ENCODE results near the gene PPP2R2C. TPM values are rescaled to one million over a fixed set of nuclear protein-coding genes. Genes with fewer than 3 reads are reported as not detected.

Gene PPP2R2C
- total and polyA plus RNA-seq, 2 donors (not counting 1 experiment from before 2014, with no cell fraction given), result 0.10 to 0.17 TPM

GRCh38 chr4:6423575-6423974 lies 48.8 kb downstream of the PPP2R2C start:
- Histone ChIP-seq H3K9ac (ENCODE audit: insufficient read depth, low read length) (no peak overlapping the region), H3K4me3 (replicated peaks in 1 of 4; ENCODE audit: control extremely low read depth in 1 of 4, insufficient read depth in 1 of 4, low read depth in 3 of 4, low read length in 4 of 4) (no peak overlapping the region), H3K79me2 (ENCODE audit: control insufficient read depth, insufficient read depth, low read length) (no peaks in the 10 kb centered on the region), H3K27ac (ENCODE audit: insufficient read depth, low read length) (no peak overlapping the region), H3K4me2 (ENCODE audit: extremely low read depth, insufficient read depth, low read length) (no peak overlapping the region), H2AFZ (ENCODE audit: low read length) (no peak overlapping the region), H3K27me3 (ENCODE audit: control insufficient read depth, insufficient read depth, low read length) (no peaks in the 10 kb centered on the region), H3K9me3 (ENCODE audit: control insufficient read depth, insufficient read depth, low read depth, low read length) (no peaks in the 10 kb centered on the region), H4K20me1 (ENCODE audit: control insufficient read depth, extremely low read depth, insufficient read depth, low read length) (no peaks in the 10 kb centered on the region), H3K36me3 (ENCODE audit: control insufficient read depth, insufficient read depth, low read length) (no peaks in the 10 kb centered on the region), H3K4me1 (ENCODE audit: control insufficient read depth, extremely low read depth, insufficient read depth, low read length) (no peaks in the 10 kb centered on the region)
- DNase-seq (ENCODE audit: low read depth in 2 of 2), result no peak
- TF ChIP-seq CTCF (conservative IDR thresholded peaks at IDR 0.05 in 1 of 2, IDR thresholded peaks at IDR 0.05 in 1 of 2; ENCODE audit: low read depth in 1 of 2, low read length in 2 of 2) (no peak), EZH2 (IDR thresholded peaks at IDR 0.05; ENCODE audit: low read length, missing control alignments) (no peak)

GRCh38 chr4:6422866-6423265 lies 49.5 kb downstream of the PPP2R2C start:
- H3K79me2 ChIP-seq (ENCODE audit: control insufficient read depth, insufficient read depth, low read length), result no peaks in the 10 kb centered on the region
- no peak overlapping the region for H3K4me3 ChIP-seq (replicated peaks in 1 of 4; ENCODE audit: control extremely low read depth in 1 of 4, insufficient read depth in 1 of 4, low read depth in 3 of 4, low read length in 4 of 4)
- H3K9ac ChIP-seq (ENCODE audit: insufficient read depth, low read length), result no peak overlapping the region
- H3K27ac ChIP-seq (ENCODE audit: insufficient read depth, low read length), result no peak overlapping the region
- H3K27me3 ChIP-seq (ENCODE audit: control insufficient read depth, insufficient read depth, low read length), result no peaks in the 10 kb centered on the region
- H3K4me2 ChIP-seq (ENCODE audit: extremely low read depth, insufficient read depth, low read length), result no peak overlapping the region
- no peaks in the 10 kb centered on the region for H3K4me1 ChIP-seq (ENCODE audit: control insufficient read depth, extremely low read depth, insufficient read depth, low read length)
- H2AFZ ChIP-seq (ENCODE audit: low read length), result no peak overlapping the region
- no peaks in the 10 kb centered on the region for H3K36me3 ChIP-seq (ENCODE audit: control insufficient read depth, insufficient read depth, low read length)
- no peaks in the 10 kb centered on the region for H4K20me1 ChIP-seq (ENCODE audit: control insufficient read depth, extremely low read depth, insufficient read depth, low read length)
- DNase-seq (ENCODE audit: low read depth in 2 of 2), result no peak
- no peaks in the 10 kb centered on the region for H3K9me3 ChIP-seq (ENCODE audit: control insufficient read depth, insufficient read depth, low read depth, low read length)
- TF ChIP-seq EZH2 (IDR thresholded peaks at IDR 0.05; ENCODE audit: low read length, missing control alignments), result no peak
- no peak for TF ChIP-seq CTCF (conservative IDR thresholded peaks at IDR 0.05 in 1 of 2, IDR thresholded peaks at IDR 0.05 in 1 of 2; ENCODE audit: low read depth in 1 of 2, low read length in 2 of 2)

GRCh38 chr4:6422105-6422504 lies 50.3 kb downstream of the PPP2R2C start:
- no peaks in the 10 kb centered on the region for H3K36me3 ChIP-seq (ENCODE audit: control insufficient read depth, insufficient read depth, low read length)
- no peak overlapping the region for H3K9ac ChIP-seq (ENCODE audit: insufficient read depth, low read length)
- no peaks in the 10 kb centered on the region for H3K79me2 ChIP-seq (ENCODE audit: control insufficient read depth, insufficient read depth, low read length)
- no peaks in the 10 kb centered on the region for H3K9me3 ChIP-seq (ENCODE audit: control insufficient read depth, insufficient read depth, low read depth, low read length)
- no peaks in the 10 kb centered on the region for H3K27me3 ChIP-seq (ENCODE audit: control insufficient read depth, insufficient read depth, low read length)
- no peaks in the 10 kb centered on the region for H3K4me1 ChIP-seq (ENCODE audit: control insufficient read depth, extremely low read depth, insufficient read depth, low read length)
- H3K27ac ChIP-seq (ENCODE audit: insufficient read depth, low read length), result no peak overlapping the region
- no peak overlapping the region for H3K4me3 ChIP-seq (replicated peaks in 1 of 4; ENCODE audit: control extremely low read depth in 1 of 4, insufficient read depth in 1 of 4, low read depth in 3 of 4, low read length in 4 of 4)
- TF ChIP-seq CTCF (conservative IDR thresholded peaks at IDR 0.05 in 1 of 2, IDR thresholded peaks at IDR 0.05 in 1 of 2; ENCODE audit: low read depth in 1 of 2, low read length in 2 of 2) (no peak), EZH2 (IDR thresholded peaks at IDR 0.05; ENCODE audit: low read length, missing control alignments) (no peak)
- no peak overlapping the region for H2AFZ ChIP-seq (ENCODE audit: low read length)
- H4K20me1 ChIP-seq (ENCODE audit: control insufficient read depth, extremely low read depth, insufficient read depth, low read length), result no peaks in the 10 kb centered on the region
- no peak for DNase-seq (ENCODE audit: low read depth in 2 of 2)
- no peak overlapping the region for H3K4me2 ChIP-seq (ENCODE audit: extremely low read depth, insufficient read depth, low read length)
